Measurements from ENCODE around the gene LIN37.
"Not testable (repeated sequence)": the region's sequence is repeated elsewhere in the genome, so short reads cannot be mapped to it uniquely, and the experiment has no call there.

Gene LIN37

DNA sequence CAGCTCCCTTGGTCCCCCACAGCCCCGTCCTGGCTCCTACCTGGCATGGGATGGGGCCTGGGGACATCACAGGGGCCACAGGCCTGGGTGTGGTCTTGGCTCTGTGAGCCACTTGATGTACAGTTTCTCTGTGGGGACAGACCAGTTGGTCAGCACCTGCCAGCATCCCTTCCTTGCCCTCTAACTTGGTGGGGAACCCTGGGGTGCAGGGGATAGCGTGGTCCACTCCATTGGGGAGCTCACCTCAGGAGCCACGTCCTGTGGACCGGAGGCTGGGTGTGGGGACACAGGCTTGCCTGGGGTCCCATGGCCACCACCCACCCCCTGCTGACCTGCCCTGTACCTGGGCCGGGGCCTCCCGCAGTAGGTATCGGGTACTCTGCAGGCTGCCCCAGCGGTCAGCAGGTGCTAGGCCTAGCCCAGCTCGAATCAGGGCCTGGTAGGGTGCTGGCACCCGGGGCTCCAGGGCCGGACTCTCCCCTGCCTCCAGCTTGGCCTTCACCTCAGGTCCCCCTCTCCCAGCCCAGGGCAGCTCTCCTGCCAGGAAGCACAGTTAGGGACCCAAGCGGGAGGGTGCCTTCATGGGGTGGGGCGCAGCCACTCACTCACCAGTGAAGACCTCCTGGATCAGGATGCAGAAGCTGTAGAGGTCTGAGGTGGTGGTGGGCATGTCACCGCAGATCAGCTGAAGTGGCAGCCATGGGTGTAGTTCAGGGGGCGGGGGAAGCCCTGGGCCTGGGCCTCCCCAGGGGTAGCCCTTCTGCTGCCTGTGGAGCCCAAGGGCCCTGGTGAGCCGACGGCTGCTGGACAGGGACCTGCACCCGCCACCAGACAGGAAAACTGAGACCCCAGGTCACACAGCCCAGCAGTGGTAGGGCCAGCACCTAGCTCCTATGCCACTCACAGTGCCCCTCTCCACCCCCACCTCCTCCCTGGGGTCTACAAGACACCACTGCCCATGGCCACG lies 41.9 kb downstream of the LIN37 start:
- DNase-seq (ENCODE audit: low read depth): no peak

GRCh38 chr19:35790981-35791813 lies 42.8 kb downstream of the LIN37 start:
- no peak for DNase-seq (ENCODE audit: low read depth)

- no peak for DNase-seq (ENCODE audit: low read depth)
Measured at GRCh38 chr19:35791814-35792279, 43.5 kb downstream of the LIN37 start.

DNA sequence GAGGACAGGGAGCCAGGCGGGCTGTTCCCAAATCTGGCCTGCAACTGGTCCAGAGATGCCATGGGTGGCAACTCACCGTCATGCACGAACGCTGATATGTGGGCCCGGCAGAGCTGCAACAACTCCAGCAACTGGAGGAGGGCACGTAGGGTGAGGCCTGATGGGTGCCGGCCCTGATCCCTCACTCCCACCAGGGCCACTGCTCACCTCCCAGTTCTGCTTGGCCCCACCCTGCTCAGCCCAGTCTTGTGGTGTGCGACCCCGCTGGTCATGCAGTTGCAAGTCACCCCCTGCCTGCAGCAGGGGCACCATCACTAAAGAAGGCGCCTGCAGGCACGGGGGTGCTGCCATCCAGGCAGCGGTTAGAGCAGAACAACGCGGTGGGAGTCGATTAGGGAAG lies 43.9 kb downstream of the LIN37 start:
- no peak for DNase-seq (ENCODE audit: low read depth)

- no peak for DNase-seq (ENCODE audit: low read depth)
Measured at GRCh38 chr19:35792888-35793287, 44.5 kb downstream of the LIN37 start.

DNA sequence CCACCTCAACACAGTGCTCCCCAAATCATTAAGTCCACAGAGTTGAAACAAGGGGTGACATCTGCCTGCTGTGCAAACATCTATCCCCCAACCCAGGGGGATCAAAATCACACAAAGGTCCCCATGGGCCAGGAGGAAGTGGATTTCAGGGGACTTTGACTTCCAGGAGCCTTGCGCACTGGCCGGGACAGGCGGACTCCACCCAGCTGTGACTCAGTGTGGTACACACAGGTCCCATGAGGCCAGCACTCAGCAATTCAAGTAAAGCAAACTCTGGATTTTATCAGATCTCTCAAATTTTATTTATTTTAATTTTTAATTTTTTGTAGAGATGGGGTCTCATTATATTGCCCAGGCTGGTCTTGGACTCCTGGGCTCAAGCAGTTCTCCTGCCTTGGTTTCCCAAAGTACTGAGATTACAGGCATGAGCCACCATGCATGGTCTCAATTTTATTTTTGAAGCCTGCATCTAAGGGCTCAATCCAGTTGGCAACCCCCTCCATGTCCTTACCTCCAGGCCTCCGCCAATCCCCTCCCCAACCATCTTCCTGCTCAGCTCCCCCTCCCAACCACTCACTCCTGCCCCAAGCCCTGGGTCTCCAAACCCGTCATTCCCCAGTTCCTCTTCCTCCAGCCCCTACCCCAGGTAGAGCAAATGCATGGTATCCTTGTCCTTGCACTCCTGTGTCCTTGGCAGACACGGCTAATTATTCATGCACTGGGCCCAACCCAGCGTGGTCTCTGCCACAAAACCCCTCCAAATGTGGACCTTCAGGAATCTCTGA lies 45.2 kb downstream of the LIN37 start:
- DNase-seq (ENCODE audit: low read depth): peak; percentile 46

- DNase-seq (ENCODE audit: low read depth): not testable (repeated sequence)
Measured at GRCh38 chr19:35795564-35795963, 47.2 kb downstream of the LIN37 start.

DNA sequence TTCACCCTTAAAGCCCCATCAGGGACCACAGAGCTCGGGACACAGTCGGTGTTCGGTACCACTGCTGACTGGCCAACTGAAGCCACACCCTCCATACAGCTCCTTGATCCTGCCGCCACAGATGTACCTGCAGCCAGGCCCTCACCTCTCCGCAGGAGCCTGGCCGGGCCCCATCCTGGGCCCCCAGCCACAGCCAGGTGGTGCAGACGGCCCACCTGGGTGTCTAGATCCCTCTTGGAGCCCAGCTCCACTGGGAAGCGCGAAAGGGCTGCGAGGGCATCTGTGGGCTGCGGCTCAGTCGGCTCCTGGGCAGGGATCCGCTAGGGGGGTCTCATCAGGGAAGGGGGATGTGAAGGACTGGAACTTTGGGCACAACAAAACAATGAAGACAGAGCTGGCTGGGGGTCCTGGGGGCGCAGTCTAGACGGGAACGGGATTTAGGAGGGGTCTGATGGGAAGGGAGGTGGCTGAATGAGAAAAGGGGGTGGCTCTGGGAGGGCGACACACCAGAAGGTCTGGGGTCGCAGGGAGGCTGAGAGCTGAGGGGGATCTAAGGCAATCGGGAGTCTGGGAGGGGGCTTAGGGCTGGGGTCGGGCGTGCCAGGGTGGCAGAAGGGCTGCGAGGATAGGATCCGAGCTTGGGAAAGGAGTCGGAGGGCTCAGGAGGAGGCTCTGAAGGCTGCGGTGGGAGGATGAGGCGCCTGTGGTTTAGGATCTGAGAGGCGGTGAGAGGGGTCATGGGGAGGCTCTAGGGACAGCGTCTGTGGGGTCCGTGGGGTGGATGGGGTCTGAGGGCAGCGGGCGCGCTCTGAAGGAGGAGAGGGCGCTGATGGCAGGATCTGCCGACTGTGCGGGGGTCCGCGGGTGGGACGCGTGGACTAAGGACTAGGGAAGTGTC lies 48.5 kb downstream of the LIN37 start:
- DNase-seq (ENCODE audit: low read depth): no peak

DNA sequence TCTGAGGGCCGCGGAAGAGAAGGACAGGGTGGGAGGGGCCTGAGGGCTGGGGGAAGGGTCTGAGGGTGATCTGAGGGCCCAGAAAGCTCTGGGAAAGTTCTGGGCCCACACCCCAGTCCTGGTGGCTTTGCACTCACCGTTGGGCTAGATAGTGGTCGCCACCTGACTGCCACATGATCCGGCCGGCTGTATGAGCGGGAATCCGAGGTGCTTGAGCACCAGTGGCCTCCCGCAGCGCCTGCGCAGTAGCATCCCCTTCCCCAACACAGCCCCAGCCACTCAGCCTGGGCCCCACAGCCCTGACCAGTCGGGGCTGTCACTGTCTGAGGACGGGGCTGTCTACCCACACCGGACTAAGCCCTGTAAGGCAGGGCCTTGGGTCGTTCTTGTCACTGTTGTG lies 49.3 kb downstream of the LIN37 start:
- no peak for DNase-seq (ENCODE audit: low read depth)

DNA sequence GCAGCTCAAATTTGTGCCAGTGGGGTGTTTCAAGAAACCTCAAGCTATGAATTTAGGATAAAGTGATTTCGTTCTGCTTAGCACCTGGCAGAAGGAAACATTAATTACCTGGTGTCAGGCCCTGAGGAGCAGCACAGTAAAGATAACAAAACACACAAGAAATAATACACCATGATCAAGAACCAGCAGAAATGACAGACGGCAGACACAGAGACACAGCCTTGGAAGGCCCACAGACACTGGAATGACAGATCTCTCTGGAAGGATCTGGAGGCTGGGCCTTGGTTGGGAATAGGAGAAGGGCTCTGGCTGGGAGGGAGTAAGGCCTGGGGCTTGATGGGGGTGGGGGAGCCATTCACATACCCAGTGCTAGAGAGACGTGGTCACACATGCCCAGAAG lies 53.5 kb downstream of the LIN37 start:
- DNase-seq (ENCODE audit: low read depth): no peak

Data from HS-27A (cell line).